Keratinocyte (primary cell): Measurements from ENCODE around the gene PLPP4. TPM values are rescaled to one million over a fixed set of nuclear protein-coding genes. Genes with fewer than 3 reads are reported as not detected.

ENCODE experiments used
- DNase-seq: peaks from one replicate; pipeline ENCODE4 v3.0.0-alpha.2; 2011; ENCODE audit warnings: low read depth, missing footprints, low spot score
- FAIRE-seq: peaks from 2 replicates; lab custom pipeline; 2011; peaks lifted over from hg19 to GRCh38; lab: Jason Lieb, UNC
- H2AFZ ChIP-seq: 2 replicates; pipeline ENCODE4 v1.6.0; 2012; ENCODE audit warnings: low read length, control low read depth, inconsistent platforms; ENCODE audit not compliant: control insufficient read depth
- H3K27ac ChIP-seq: 2 replicates; pipeline ENCODE4 v1.5.1; 2011; ENCODE audit warnings: low read length; ENCODE audit not compliant: control insufficient read depth, insufficient read depth
- H3K27me3 ChIP-seq: 3 replicates; pipeline ENCODE4 v1.6.0; 2011; ENCODE audit warnings: low read length; ENCODE audit not compliant: control insufficient read depth, insufficient read depth; ENCODE audit errors: extremely low read depth
- H3K36me3 ChIP-seq, 2 experiments: 2 replicates in 1 of 2; 3 replicates in 1 of 2; pipeline ENCODE4 v1.5.1; 2011; ENCODE audit warnings: low read length in 2 of 2, mild to moderate bottlenecking in 1 of 2; ENCODE audit not compliant: control insufficient read depth in 2 of 2, insufficient read depth in 2 of 2; ENCODE audit errors: extremely low read depth in 1 of 2
- H3K4me1 ChIP-seq: 3 replicates; pipeline ENCODE4 v1.5.1; 2011; ENCODE audit warnings: low read length; ENCODE audit not compliant: control insufficient read depth, insufficient read depth; ENCODE audit errors: extremely low read depth
- H3K4me2 ChIP-seq: 3 replicates; pipeline ENCODE4 v1.6.0; 2011; ENCODE audit warnings: low read depth, low read length; ENCODE audit not compliant: control insufficient read depth, insufficient read depth; ENCODE audit errors: extremely low read depth
- H3K4me3 ChIP-seq, 3 experiments: fragments of 200-600 bp in 1 of 3; sonication (generic) in 1 of 3; 2 replicates in 2 of 3; 3 replicates in 1 of 3; pipeline ENCODE4 v1.5.1; 2011 to 2016; ENCODE audit warnings: low read length in 3 of 3, mild to moderate bottlenecking in 3 of 3, control low read depth in 2 of 3, inconsistent platforms in 1 of 3, low read depth in 1 of 3, mixed read lengths in 1 of 3, mixed run types in 1 of 3, moderate library complexity in 1 of 3; ENCODE audit not compliant: control insufficient read depth in 2 of 3, insufficient read depth in 2 of 3; ENCODE audit errors: extremely low read depth in 1 of 3
- H3K79me2 ChIP-seq: 2 replicates; pipeline ENCODE4 v1.6.0; 2012; ENCODE audit warnings: low read length; ENCODE audit not compliant: control insufficient read depth, insufficient read depth
- H3K9ac ChIP-seq: 3 replicates; pipeline ENCODE4 v1.6.0; 2011; ENCODE audit warnings: low read length; ENCODE audit not compliant: control insufficient read depth, insufficient read depth; ENCODE audit errors: extremely low read depth
- H3K9me1 ChIP-seq: 3 replicates; pipeline ENCODE4 v1.6.0; 2011; ENCODE audit warnings: low read length; ENCODE audit not compliant: control insufficient read depth, insufficient read depth; ENCODE audit errors: extremely low read depth
- H3K9me3 ChIP-seq: 2 replicates; pipeline ENCODE4 v1.5.1; 2012; ENCODE audit warnings: low read depth, low read length; ENCODE audit not compliant: control insufficient read depth
- H4K20me1 ChIP-seq: 3 replicates; pipeline ENCODE4 v1.6.0; 2011; ENCODE audit warnings: low read length; ENCODE audit not compliant: control insufficient read depth, insufficient read depth; ENCODE audit errors: extremely low read depth
- CTCF ChIP-seq, 3 experiments: IDR thresholded peaks in 1 of 3; conservative IDR thresholded peaks in 1 of 3; optimal IDR thresholded peaks in 1 of 3; 2 replicates in 2 of 3; 3 replicates in 1 of 3; pipeline versions ENCODE3 to v1.5.1; 2011; ENCODE audit warnings: low read length in 3 of 3, mild to moderate bottlenecking in 3 of 3, moderate library complexity in 2 of 3, control low read depth in 1 of 3, inconsistent platforms in 1 of 3; ENCODE audit not compliant: insufficient read depth in 2 of 3; ENCODE audit errors: extremely low read depth in 1 of 3
- EZH2 ChIP-seq: IDR thresholded peaks from one replicate; pipeline ENCODE4 v1.6.1; 2012; ENCODE audit warnings: inconsistent platforms, mild to moderate bottlenecking, low read length, moderate library complexity
- dilution Hi-C: fragments of 300-500 bp; cut with MboI; formaldehyde crosslinking; loops from one replicate; pipeline ENCODE4 v1.7.0; 2020; ENCODE audit warnings: low sequenced_read_pairs; ENCODE audit not compliant: extremely low pct_ligation_motif_present
- polyA plus RNA-seq, 5 experiments: library from polyadenylated mRNA; depleted of rRNA in 3 of 5; stranded (reverse) in 3 of 5; stranded (forward) in 1 of 5; unstranded in 1 of 5; fragments of >200 nt; gene quantifications; 1 replicate in 1 of 5; 2 replicates in 3 of 5; 3 replicates in 1 of 5; pipeline versions ENCODE4 v1.2.1 to v1.2.3, GENCODE V29; 2011 to 2012; ENCODE audit warnings: missing spikeins in 2 of 5, low read depth in 1 of 5, low replicate concordance in 1 of 5

The PLPP4 gene
- polyA plus RNA-seq, 1 donor (not counting 4 experiments of a cell fraction or from before 2014, with no cell fraction given): 0.76 TPM

DNA sequence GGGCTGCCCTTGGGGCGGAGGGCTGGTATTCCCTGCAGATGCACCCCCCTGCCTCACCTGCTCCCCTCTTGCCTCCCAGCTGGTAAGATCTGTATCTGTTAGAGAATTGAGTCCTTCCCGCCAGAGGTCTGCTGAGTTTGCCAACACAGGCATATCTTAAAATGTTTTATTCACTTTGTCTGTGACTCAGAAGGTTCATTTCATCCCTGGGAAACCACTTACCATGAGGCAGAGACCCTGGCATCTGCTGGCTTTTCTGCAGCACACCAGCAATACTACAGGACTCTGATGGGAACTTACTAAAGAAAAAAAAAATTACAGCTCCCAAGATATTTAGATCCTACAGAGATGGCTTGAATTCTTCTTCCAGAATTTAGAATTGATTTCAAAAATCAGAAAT lies 131.3 kb downstream of the PLPP4 start:
- Histone ChIP-seq H3K36me3 (no peaks in the 10 kb centered on the region), H3K4me1 (peaks cover 8% of the 10 kb centered on the region), H4K20me1 (no peaks in the 10 kb centered on the region), H3K27ac (no peak overlapping the region), H3K9me1 (no peaks in the 10 kb centered on the region), H3K9me3 (no peaks in the 10 kb centered on the region), H3K79me2 (no peaks in the 10 kb centered on the region), H3K4me3 (no peak overlapping the region), H3K9ac (no peak overlapping the region), H3K4me2 (no peak overlapping the region), H3K27me3 (peaks cover 24% of the 10 kb centered on the region), H2AFZ (no peak overlapping the region)
- TF ChIP-seq EZH2 (no peak), CTCF (optimal IDR thresholded peaks at IDR 0.05 in 1 of 3, IDR thresholded peaks at IDR 0.05 in 1 of 3, conservative IDR thresholded peaks at IDR 0.05 in 1 of 3; ENCODE audit: extremely low read depth in 1 of 3, insufficient read depth in 2 of 3, low read length in 3 of 3) (no peak)
- no peak for FAIRE-seq
- dilution Hi-C loops: no loop called here
- DNase-seq: no peak

DNA sequence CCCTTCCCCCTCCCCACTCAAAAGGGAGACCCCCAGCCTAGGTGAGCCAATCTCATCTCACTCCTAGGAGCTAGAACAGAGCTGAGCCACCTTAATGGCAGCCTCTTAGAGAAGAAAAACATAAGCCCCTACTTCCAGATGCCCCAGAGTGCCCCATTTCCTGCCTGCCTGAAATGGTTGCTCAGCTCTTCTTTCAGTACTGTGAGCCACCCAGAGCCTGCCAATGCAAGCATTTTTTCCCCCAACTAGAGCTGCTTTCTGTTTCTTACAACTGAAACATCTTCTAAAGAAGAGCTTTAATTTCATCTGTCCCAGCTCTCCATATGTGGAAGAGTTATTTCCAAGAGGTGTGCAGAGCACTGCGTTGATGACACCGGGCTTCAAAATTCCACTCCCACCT lies 136.7 kb downstream of the PLPP4 start:
- Histone ChIP-seq H3K4me2 (no peak overlapping the region), H4K20me1 (no peaks in the 10 kb centered on the region), H3K27me3 (peaks cover 20% of the 10 kb centered on the region), H3K4me3 (no peak overlapping the region), H3K27ac (no peak overlapping the region), H3K9me1 (no peaks in the 10 kb centered on the region), H3K9me3 (no peaks in the 10 kb centered on the region), H2AFZ (no peak overlapping the region), H3K4me1 (no peaks in the 10 kb centered on the region), H3K36me3 (no peaks in the 10 kb centered on the region), H3K9ac (no peak overlapping the region), H3K79me2 (no peaks in the 10 kb centered on the region)
- dilution Hi-C loops: no loop called here
- no peak for DNase-seq
- TF ChIP-seq EZH2 (no peak), CTCF (optimal IDR thresholded peaks at IDR 0.05 in 1 of 3, IDR thresholded peaks at IDR 0.05 in 1 of 3, conservative IDR thresholded peaks at IDR 0.05 in 1 of 3; ENCODE audit: extremely low read depth in 1 of 3, insufficient read depth in 2 of 3, low read length in 3 of 3) (no peak)
- no peak for FAIRE-seq
